GM21737 (cell line): Measurements from ENCODE around the gene PRKAR1B.

Experiments used
- ATAC-seq: cut with Tn5 transposase; IDR thresholded peaks from one replicate; pipeline ENCODE4 v1.9.1; 2021; ENCODE audit warnings: mild to moderate bottlenecking, moderate library complexity; ENCODE audit not compliant: unreplicated experiment

PRKAR1B gene

DNA sequence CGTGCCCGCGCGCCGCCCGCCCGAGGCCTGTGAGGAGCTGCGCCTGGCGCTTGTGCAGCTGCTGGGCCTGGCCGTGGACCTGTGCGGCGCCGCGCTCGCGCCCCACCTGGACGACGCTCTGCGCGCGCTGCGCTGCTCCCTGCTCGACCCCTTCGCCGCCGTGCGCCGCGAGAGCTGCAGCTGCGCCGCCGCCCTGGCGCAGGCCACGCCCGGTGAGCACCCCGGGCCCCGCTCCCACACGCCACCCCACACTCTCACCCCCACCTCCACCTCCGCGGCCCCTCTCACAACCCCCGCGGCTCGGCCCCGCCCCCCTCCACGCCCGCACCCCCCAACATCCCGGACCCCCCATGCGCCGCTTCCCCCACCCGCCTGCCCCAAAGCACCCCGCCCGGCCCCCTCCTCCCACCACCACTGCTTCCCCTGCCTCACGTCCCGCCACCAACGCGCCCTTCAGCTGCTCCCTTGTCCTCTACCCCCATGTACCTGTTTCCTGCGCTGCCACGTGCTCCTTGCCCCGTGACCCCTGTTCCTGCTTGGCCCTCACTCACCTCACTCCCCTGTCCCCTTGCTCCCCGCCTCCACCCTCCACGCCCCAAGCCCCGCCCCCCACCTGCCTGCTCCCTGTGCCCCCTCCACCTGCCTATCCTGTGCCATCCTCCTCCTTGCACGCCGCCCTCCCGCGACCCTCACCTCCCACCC is at the start of gene PRKAR1B:
Gene PRKAR1B, minus strand, starts transcription at position 178 of the 702 bp plus-strand sequence. CDS start 15,776 bp downstream, outside the sequence.
- ATAC-seq = peak; percentile 30

DNA sequence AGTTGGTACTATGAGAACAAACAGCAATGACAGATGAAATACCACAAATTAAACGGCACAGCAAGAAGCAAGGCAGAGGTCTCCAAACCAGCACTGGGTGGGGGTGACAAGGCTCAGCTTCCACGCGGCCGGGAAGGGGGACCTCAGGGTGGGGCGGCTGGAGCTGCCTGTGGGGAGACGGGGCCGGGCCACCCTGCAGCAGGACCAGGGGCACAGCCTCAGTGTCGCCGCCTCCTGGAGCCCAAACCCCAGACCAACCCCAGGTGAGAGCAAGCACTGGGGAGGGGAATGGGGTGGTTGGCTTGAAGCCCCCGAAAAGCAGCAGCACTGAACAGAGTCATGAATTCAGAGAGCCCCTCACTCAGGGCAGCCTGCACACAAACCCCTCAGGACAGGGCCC is 49.3 kb upstream of the PRKAR1B start:
- no peak for ATAC-seq

GRCh38 chr7:774161-775109 is 47.4 kb upstream of the PRKAR1B start:
- ATAC-seq = peak; percentile 59

DNA sequence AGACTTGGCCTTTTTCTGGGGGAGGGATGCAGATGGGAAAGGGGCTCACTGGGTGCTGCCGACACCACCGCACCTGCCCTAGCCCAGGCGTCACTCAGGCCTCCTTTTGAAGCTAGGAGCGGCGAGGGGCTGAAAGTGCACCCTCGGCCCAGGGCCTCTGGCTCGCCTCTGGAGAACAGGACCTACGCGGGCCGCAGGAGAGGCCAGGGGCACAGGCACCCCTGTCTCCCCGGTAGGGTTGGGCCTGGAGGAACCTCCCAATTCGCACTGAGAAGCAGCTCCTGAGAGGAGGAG is 46.5 kb upstream of the PRKAR1B start:
- ATAC-seq = no peak

DNA sequence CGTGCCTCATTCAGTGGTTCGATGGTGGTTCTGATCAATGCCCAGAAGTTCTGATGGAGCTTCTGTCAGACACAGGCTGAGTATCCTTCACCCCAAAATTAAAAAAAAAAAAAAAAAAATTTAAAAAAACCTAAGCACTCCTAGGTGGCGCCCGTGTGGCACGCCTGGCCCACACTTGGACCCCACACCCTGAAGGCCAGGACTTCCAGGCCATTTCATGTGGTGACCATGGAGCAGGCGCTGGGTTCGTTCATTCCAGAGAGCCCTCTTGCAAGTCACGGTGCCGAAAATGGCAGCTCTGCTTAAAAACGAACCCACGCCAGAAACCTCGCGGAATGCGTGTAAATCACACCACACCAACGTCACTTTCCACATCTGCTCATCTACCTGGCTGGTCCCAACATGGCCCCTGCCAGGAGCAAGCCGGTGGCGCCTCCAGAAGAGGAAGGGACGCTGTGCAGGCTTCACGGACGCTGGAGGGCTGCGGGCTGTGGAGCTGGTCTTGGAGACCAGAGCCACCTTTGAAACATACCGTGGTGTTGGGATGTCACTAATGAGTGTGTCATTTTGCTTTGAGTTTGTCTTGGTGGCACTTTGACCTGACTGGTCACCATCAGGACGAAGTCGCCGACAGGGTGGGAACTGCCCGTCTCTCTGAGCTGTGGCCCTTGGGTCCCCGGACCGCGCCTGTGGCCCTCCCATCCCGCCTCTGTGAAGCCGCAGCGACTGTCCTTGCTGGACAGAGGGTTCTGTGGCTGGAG is 46.0 kb upstream of the PRKAR1B start:
- ATAC-seq = no peak

GRCh38 chr7:772392-772791 is 45.3 kb upstream of the PRKAR1B start:
- no peak for ATAC-seq

- ATAC-seq = no peak
Observed at GRCh38 chr7:772005-772294, 44.9 kb upstream of the PRKAR1B start.

- ATAC-seq = no peak
Observed at GRCh38 chr7:771234-772004, 44.3 kb upstream of the PRKAR1B start.

DNA sequence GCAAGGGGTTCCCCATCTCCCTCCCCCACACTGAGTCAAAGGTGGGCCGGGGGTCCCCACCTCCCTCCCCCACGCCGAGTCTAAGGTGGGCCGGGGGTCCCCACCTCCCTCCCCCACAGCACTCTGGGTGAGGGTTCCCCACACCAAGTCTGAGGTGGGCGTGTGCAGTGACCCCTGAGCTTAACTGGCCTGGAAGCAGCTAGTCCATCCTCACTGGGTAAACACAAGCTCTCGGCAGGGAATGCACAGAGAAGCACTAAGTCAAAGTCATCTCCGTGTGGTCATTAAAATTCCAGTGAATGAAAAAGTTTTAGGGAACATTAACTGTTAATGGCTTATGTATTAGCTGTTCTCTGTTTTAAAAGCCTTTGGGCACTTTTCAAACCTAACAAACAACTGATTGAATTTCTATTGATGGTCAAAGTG is 43.7 kb upstream of the PRKAR1B start:
- ATAC-seq = no peak

- ATAC-seq = no peak
Observed at GRCh38 chr7:770336-770735, 43.3 kb upstream of the PRKAR1B start.

- no peak for ATAC-seq
Observed at GRCh38 chr7:768881-769504, 41.9 kb upstream of the PRKAR1B start.

DNA sequence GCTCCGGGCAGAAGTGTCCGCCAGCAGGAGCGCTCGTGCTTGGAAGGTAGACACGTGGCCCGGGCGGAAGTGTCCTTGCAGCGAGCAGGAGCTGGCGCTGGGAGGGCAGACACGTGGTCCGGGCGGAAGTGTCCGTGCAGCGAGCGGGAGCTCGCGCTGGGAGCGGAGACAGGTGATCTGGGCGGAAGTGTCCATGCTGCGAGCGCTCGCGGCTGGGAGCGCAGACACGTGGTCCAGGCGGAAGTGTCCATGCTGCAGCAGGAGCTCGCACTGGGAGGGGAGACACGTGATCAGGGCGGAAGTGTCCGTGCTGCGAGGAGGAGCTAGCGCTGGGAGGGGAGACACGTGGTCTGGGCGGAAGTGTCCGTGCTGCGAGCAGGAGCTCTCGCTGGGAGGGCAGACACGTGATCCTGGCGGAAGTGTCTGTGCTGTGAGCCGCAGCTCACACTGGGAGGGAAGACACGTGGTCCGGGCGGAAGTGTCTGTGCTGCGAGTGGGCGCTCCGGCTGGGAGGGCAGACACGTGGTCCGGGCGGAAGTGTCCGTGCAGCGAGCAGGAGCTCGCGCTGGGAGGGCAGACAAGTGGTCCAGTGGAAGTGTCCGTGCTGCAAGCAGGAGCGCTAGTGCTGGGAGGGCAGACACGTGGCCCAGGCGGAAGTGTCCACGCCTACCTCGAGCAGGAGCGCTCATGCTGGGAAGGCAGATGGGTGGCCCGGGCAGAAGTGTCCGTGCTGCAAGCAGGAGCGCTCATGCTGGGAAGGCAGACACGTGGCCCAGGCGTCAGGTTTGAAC is 41.1 kb upstream of the PRKAR1B start:
- no peak for ATAC-seq

DNA sequence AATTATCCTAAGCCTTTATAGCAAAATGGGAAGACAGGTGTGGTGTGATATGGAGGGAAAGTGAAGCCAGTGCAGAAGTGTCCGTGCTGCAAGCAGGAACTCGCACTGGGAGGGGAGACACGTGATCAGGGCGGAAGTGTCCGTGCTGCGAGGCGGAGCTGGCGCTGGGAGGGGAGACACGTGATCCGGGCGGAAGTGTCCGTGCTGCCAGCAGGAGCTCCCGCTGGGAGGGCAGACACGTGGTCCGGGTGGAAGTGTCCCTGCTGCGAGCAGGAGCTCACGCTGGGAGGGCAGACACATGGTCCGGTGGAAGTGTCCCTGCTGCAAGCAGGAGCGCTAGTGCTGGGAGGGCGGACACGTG is 40.5 kb upstream of the PRKAR1B start:
- no peak for ATAC-seq

DNA sequence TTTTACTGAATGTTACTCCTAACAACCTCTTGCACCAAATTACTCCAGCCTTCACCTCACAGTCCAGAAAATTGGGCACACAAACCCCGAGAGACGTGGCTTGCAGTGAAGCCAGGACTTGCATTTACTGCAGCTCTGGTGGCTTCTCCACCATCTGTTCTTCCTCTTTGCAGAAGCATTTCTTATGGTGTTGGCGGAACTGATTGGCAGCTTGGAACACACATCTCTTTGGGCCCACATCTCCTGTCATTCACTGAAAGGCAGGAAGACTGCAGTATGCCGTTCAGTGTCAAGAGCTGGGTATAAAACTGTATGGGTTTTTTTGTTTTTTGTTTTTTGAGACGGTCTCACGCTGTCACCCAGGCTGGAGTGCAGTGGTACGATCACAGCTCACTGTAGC is 38.3 kb upstream of the PRKAR1B start:
- no peak for ATAC-seq

DNA sequence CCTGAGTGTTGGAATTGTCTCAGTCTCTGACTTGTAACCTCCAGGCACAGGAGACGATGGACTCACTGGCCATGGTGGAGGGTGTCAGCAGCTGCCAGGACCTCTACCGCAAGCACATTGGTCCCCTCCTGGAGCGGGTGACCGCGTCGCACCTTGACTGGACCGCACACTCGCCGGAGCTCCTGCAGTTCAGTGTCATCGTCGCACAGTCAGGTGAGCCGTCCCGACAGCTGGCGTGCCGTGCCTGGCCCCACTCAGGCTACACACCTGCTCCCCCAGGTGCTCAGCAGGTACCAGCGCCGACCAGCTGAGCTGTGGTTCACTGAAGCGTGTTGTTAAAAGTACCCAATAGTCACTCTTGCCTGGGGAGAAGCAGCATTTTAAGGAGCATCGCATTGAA is 36.7 kb upstream of the PRKAR1B start:
- no peak for ATAC-seq

- ATAC-seq = no peak
Observed at GRCh38 chr7:762885-763284, 35.8 kb upstream of the PRKAR1B start.

DNA sequence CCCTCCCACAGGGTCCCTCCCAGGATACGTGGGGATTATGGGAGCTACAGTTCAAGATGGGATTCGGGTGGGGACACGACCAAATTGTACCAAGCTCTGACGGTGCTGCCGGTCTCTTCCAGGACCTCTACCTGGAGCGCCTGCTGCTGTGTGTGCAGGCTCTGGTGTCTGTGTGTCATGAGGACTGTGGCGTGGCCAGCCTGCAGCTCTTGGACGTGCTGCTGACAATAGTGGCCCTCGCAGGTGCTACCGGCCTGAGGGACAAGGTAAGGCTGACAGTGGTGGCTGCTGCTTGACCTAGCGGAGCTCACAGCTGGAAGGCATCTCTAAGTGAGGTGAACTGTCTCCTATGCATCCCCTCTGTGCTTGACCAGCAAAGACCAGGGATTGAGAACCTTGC is 34.5 kb upstream of the PRKAR1B start:
- no peak for ATAC-seq

DNA sequence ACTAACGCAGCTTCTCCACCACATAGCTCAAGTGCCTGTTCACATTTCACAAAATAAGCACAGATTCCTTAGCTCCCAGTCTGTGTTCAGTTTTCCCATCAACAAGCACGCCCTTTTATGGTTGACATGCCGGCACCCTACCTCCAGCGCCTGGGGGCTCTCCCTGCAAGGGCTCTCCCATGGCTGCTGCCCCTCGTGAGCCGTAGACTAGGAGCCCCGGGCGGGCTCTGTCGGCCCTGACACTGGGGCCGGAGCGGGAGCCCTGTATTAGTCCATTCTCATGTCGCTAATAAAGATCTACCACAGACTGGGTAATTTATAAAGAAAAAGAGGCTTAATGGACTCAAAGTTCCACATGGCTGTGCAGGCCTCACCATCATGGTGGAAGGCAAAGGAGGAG is 34.0 kb upstream of the PRKAR1B start:
- no peak for ATAC-seq

GRCh38 chr7:760006-760405 is 32.9 kb upstream of the PRKAR1B start:
- no peak for ATAC-seq

GRCh38 chr7:759569-759968 is 32.5 kb upstream of the PRKAR1B start:
- no peak for ATAC-seq
